Measurements from ENCODE around the gene GRAMD1B. TPM values are rescaled to one million over a fixed set of nuclear protein-coding genes. Genes with fewer than 3 reads are reported as not detected.

GRAMD1B gene
- total and polyA plus RNA-seq, 4 donors = 0.29 to 2.6 (median 1.3) TPM

DNA sequence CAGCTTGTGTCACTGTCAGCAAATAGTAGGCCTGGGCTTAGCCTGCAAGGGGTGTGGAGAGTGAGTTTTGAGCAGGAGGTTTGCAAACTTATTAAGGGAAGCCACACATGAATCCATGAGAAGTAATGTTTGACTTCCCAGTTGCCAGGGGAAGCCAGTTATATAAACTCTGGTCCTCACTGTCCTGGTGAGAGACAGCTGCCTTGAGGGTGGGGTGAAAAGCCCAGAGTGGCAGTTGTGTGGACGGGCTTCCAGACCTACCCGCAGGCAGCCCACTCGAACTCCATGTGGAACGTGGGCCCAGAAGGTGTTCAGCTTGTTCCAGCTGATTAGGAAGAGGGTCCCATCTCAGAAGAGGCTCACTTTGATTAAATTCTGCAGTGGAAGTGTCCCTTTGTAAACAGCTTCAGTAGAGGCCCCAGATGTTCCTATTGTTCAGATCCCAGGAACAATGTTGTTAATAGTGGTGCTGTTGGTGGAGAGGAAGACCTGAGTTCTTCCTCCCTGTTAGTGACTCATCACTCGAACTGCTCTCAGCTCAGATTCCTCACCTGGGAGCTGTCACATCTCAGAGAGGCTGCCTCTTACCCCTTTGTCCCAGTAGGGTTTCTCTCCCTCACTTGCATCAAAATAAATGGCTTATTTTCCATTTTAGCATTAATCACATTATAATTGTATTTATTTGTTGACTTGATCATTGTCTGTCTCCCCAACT lies 63.4 kb downstream of the GRAMD1B start:
- TF ChIP-seq, protein P1, sequence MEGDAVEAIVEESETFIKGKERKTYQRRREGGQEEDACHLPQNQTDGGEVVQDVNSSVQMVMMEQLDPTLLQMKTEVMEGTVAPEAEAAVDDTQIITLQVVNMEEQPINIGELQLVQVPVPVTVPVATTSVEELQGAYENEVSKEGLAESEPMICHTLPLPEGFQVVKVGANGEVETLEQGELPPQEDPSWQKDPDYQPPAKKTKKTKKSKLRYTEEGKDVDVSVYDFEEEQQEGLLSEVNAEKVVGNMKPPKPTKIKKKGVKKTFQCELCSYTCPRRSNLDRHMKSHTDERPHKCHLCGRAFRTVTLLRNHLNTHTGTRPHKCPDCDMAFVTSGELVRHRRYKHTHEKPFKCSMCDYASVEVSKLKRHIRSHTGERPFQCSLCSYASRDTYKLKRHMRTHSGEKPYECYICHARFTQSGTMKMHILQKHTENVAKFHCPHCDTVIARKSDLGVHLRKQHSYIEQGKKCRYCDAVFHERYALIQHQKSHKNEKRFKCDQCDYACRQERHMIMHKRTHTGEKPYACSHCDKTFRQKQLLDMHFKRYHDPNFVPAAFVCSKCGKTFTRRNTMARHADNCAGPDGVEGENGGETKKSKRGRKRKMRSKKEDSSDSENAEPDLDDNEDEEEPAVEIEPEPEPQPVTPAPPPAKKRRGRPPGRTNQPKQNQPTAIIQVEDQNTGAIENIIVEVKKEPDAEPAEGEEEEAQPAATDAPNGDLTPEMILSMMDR (IDR thresholded peaks at IDR 0.05; ENCODE audit: low read depth, low read length, missing input control) = no peak
- TF ChIP-seq, protein P2, sequence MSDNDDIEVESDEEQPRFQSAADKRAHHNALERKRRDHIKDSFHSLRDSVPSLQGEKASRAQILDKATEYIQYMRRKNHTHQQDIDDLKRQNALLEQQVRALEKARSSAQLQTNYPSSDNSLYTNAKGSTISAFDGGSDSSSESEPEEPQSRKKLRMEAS (IDR thresholded peaks at IDR 0.05) = no peak
- no peak for TF ChIP-seq JUND (IDR thresholded peaks at IDR 0.05)
- no peak for TF ChIP-seq FOXA2 (IDR thresholded peaks at IDR 0.05)
- TF ChIP-seq, protein P3, sequence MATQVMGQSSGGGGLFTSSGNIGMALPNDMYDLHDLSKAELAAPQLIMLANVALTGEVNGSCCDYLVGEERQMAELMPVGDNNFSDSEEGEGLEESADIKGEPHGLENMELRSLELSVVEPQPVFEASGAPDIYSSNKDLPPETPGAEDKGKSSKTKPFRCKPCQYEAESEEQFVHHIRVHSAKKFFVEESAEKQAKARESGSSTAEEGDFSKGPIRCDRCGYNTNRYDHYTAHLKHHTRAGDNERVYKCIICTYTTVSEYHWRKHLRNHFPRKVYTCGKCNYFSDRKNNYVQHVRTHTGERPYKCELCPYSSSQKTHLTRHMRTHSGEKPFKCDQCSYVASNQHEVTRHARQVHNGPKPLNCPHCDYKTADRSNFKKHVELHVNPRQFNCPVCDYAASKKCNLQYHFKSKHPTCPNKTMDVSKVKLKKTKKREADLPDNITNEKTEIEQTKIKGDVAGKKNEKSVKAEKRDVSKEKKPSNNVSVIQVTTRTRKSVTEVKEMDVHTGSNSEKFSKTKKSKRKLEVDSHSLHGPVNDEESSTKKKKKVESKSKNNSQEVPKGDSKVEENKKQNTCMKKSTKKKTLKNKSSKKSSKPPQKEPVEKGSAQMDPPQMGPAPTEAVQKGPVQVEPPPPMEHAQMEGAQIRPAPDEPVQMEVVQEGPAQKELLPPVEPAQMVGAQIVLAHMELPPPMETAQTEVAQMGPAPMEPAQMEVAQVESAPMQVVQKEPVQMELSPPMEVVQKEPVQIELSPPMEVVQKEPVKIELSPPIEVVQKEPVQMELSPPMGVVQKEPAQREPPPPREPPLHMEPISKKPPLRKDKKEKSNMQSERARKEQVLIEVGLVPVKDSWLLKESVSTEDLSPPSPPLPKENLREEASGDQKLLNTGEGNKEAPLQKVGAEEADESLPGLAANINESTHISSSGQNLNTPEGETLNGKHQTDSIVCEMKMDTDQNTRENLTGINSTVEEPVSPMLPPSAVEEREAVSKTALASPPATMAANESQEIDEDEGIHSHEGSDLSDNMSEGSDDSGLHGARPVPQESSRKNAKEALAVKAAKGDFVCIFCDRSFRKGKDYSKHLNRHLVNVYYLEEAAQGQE (IDR thresholded peaks at IDR 0.05) = no peak
- TF ChIP-seq EGR1 (IDR thresholded peaks at IDR 0.05; ENCODE audit: low read depth in 2 of 2) = no peak
- no peak for TF ChIP-seq RXRA (IDR thresholded peaks at IDR 0.05)
- TF ChIP-seq HNF4G (IDR thresholded peaks at IDR 0.05) = no peak
- H3K27me3 ChIP-seq (ENCODE audit: control insufficient read depth in 4 of 4, insufficient read depth in 4 of 4, low read length in 3 of 4) = peaks cover 0 to 4% (median 0%) of the 10 kb centered on the region in 4 donors

DNA sequence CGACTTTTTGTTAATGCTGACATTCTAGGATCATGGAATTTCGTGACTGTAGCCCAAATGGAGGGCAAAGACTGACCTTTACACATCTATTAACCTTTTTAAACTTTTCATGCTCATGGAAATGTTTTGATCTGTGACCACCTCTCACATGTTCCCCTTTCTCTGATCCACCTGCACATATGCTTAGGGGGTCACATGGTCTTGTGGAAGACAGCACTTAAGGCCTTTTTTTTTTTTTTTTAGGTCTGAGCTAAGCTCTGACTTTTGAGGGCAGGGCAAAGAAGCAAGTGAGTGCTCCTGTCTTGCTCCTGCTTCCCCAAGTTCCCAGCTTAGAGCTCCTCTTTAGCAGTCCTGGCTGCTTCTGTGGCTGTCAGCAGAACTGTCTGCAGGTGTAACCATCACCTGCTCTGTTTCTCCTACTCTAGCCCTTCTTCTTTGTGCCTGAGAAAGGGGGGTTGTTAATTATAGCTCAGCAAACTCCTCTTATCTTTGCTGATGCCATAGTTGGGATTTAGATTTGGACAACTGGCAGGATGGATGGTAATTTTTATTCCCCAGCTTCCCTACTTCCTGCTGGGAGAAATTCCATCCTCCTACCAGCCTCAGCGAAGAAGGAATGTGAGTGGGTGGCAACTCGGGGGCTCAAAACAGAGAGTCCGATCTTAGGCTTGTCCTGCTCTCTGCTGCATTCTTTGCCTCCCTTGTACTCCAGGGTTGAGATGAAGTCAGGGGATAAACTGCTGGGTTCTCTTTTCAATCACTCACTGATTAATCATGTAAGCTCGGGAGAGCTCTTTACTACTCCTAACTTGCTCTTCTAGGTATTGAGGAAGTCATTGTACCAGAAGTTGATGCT lies 64.4 kb downstream of the GRAMD1B start:
- Histone ChIP-seq H3K9ac (ENCODE audit: low read depth in 1 of 2, low read length in 2 of 2) (no peak overlapping the region), H3K36me3 (ENCODE audit: control insufficient read depth in 4 of 4, insufficient read depth in 3 of 4, low read depth in 1 of 4, low read length in 3 of 4) (no peaks in the 10 kb centered on the region), H3K9me3 (ENCODE audit: control insufficient read depth in 4 of 4, low read length in 3 of 4) (no peaks in the 10 kb centered on the region), H3K4me1 (ENCODE audit: control insufficient read depth in 4 of 4, insufficient read depth in 4 of 4, low read length in 3 of 4) (no peaks in the 10 kb centered on the region), H3K27me3 (ENCODE audit: control insufficient read depth in 4 of 4, insufficient read depth in 4 of 4, low read length in 3 of 4) (peaks cover 0 to 4% (median 0%) of the 10 kb centered on the region in 4 donors), H3K4me3 (ENCODE audit: low read depth in 1 of 3, low read length in 3 of 3) (no peak overlapping the region), H3K27ac (ENCODE audit: low read depth in 1 of 2, low read length in 2 of 2) (no peak overlapping the region)
- WGBS = 53% methylated on average over 6 of the region's 6 CpGs
- TF ChIP-seq JUND (IDR thresholded peaks at IDR 0.05) (no peak), RXRA (IDR thresholded peaks at IDR 0.05) (no peak)
- TF ChIP-seq, protein P4, sequence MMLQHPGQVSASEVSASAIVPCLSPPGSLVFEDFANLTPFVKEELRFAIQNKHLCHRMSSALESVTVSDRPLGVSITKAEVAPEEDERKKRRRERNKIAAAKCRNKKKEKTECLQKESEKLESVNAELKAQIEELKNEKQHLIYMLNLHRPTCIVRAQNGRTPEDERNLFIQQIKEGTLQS (IDR thresholded peaks at IDR 0.05) = no peak
- no peak for DNase-seq (ENCODE audit: low spot score)

More for the DNA sequence above, 63.4 kb downstream of the GRAMD1B start:
- no peaks in the 10 kb centered on the region for H3K4me1 ChIP-seq (ENCODE audit: control insufficient read depth in 4 of 4, insufficient read depth in 4 of 4, low read length in 3 of 4)
- no peaks in the 10 kb centered on the region for H3K9me3 ChIP-seq (ENCODE audit: control insufficient read depth in 4 of 4, low read length in 3 of 4)
- H3K4me3 ChIP-seq (ENCODE audit: low read depth in 1 of 3, low read length in 3 of 3) = no peak overlapping the region
- no peak overlapping the region for H3K9ac ChIP-seq (ENCODE audit: low read depth in 1 of 2, low read length in 2 of 2)
- no peak for DNase-seq (ENCODE audit: low spot score)
- H3K36me3 ChIP-seq (ENCODE audit: control insufficient read depth in 4 of 4, insufficient read depth in 3 of 4, low read depth in 1 of 4, low read length in 3 of 4) = no peaks in the 10 kb centered on the region
- H3K27ac ChIP-seq (ENCODE audit: low read depth in 1 of 2, low read length in 2 of 2) = no peak overlapping the region
- 82% methylated on average over 5 of the region's 5 CpGs for WGBS

All from liver (tissue), 9 donors.